Fibroblast of villous mesenchyme (primary cell): ENCODE measurements around the gene SPSB1. TPM values are rescaled to one million over a fixed set of nuclear protein-coding genes. Genes with fewer than 3 reads are reported as not detected.

Experiments used
- DNase-seq: peaks from one replicate; pipeline ENCODE4 v3.0.0-alpha.2; 2010; ENCODE audit warnings: low read depth
- H3K4me3 ChIP-seq: 2 replicates; pipeline ENCODE4 v1.5.1; 2011; ENCODE audit warnings: low read depth, mild to moderate bottlenecking, low read length
- total RNA-seq: library from RNA; depleted of rRNA; stranded (reverse); fragments of >200 nt; gene quantifications from 2 replicates; pipeline ENCODE4 v1.2.3, GENCODE V29; 2012
- TF ChIP-seq, protein P1 (sequence below): IDR thresholded peaks from 2 replicates; pipeline ENCODE4 v1.5.1; 2012; ENCODE audit warnings: low read depth, mild to moderate bottlenecking, low read length; ENCODE audit not compliant: insufficient read depth

Gene SPSB1
- total RNA-seq, 1 donor: 20.7 TPM

DNA sequence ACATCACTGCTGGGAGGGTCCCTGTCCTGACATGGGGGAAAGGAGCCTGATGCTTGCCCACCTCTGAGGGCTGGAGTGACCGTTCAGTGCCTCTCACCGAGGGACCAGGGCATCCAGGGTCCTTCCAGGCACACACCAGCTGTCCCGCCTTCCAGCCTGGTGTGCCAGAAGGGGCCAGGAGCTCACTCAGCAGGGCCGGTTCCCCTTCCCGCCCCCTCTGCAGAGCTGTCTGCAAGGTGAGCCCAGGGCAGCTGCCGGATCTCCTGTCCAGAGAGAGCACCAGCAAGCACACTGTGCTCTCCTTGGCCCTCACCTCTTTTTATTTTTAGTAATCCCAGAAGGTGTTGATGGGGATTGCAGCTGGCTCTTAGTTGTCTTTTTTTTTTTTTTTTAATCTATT, 41.2 kb upstream of the SPSB1 start:
- TF ChIP-seq, protein P1, sequence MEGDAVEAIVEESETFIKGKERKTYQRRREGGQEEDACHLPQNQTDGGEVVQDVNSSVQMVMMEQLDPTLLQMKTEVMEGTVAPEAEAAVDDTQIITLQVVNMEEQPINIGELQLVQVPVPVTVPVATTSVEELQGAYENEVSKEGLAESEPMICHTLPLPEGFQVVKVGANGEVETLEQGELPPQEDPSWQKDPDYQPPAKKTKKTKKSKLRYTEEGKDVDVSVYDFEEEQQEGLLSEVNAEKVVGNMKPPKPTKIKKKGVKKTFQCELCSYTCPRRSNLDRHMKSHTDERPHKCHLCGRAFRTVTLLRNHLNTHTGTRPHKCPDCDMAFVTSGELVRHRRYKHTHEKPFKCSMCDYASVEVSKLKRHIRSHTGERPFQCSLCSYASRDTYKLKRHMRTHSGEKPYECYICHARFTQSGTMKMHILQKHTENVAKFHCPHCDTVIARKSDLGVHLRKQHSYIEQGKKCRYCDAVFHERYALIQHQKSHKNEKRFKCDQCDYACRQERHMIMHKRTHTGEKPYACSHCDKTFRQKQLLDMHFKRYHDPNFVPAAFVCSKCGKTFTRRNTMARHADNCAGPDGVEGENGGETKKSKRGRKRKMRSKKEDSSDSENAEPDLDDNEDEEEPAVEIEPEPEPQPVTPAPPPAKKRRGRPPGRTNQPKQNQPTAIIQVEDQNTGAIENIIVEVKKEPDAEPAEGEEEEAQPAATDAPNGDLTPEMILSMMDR: no peak
- no peak for DNase-seq
- no peak overlapping the region for H3K4me3 ChIP-seq

DNA sequence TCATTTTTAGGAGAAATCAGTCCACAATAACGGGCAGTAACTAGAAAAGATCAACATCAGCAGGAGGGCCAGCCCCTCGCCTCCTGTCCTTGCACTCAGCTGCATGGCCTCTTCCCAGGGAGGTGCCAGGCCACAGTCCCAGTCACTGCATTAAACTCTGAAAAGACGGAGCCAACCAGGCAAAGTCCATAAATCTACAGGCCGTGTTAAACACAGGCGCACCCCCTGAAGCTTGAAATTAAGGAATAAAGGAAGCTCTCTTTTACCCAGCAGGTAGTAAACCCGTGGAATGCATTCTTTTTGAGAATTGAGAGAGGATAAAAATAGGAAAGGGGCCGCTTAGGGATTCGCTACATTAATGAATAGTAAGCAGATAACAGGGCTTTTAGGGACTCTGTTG, 39.7 kb upstream of the SPSB1 start:
- TF ChIP-seq, protein P1: no peak
- no peak for DNase-seq
- no peak overlapping the region for H3K4me3 ChIP-seq

DNA sequence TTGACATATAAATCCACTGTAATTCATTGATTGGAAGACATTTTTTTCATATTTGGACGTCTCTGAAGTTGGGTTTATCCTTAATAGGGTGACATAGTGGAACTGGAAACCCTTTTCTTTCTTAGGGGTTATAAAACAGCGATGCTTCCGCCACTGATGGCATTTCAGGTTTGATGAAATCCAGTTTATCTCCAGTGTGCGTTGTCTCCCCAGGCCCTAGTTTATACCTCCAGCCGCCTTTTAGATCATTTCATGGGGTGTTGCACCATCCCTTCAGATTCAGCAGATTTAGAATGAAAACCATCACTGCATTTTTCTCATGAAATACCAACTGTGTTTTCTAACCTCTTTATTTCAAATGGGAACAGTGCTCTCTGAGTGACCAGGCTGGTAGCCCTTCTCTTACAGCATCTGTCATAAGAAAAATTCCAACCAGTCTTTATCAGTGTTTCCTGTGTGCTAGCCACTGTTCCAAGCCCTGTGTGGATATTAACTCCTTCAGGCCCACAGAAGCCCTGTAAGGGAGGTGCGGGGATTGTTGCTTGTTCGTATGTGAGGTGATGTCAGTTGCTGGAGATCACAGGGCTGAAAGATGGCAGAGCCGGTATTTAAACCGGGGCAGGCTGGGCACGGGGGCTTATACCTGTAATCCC, 39.1 kb upstream of the SPSB1 start:
- DNase-seq: peak; percentile 83

DNA sequence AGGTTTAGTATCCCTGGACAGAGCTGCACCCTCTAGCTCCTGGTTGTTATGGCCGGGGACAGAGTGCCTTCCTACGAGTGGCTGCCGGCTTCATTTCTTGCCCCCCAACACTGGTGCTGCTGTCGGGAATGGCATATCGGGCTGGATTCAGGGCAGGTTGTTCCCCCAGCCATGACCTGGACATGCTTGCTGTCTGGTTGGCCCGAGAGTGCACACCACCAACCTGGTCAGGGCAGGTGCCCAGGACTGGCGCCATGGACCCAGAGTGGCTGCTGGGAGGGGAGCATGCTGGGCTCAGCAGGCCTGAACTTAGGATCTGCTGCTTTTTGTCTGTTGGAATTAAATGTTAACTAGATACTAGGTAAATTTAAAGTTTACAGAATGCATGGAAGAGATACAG, 36.4 kb upstream of the SPSB1 start:
- no peak for DNase-seq

More for the DNA sequence above, 39.1 kb upstream of the SPSB1 start:
- H3K4me3 ChIP-seq: no peak overlapping the region
- TF ChIP-seq, protein P1: no peak

DNA sequence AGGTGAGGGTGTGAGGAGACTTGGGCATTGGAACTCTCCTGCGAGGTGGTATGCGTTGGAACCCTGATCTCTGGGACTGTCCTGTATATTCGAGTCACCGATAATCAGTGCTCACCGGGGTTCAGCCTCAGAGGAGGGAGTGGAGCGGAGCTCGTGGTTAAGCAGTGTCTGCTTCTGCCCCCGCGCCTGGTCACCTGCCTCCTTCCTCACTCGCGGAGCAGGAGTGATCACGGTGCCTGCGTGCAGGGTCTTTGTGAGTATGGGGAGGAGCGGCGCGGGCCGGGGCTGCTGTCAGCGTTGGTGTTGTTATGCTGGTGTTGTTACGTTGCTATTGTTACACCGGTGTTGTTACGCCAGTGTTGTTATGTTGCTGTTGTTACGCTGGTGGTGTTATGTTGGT, 34.8 kb upstream of the SPSB1 start:
- TF ChIP-seq, protein P1: no peak
- H3K4me3 ChIP-seq: no peak overlapping the region
- no peak for DNase-seq

More for the DNA sequence above, 36.4 kb upstream of the SPSB1 start:
- TF ChIP-seq, protein P1: no peak
- no peak overlapping the region for H3K4me3 ChIP-seq

DNA sequence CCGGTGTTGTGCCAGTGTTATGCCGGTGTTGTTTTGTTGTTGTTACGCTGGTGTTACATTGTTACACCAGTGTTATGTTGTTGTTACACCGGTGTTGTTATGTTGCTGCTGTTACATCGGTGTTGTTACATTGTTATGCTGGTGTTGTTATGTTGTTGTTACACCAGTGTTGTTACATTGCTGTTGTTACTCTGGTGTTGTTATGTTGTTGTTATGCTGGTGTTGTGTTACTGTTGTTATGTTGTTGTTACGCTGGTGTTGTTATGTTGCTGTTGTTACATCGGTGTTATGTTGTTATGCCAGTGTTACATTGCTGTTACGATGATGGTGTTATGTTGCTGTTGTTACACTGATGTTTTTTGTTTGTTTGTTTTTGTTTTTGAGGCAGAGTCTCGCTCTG, 34.1 kb upstream of the SPSB1 start:
- TF ChIP-seq, protein P1: no peak
- H3K4me3 ChIP-seq: no peak overlapping the region
- no peak for DNase-seq
